GM12864 (cell line): ENCODE measurements around the gene HNRNPUL2.
A peak's percentile ranks its signal among the peaks of the same experiment; 100 is the strongest.

Experiments used
- DNase-seq: peaks from one replicate; pipeline ENCODE4 v3.0.0-alpha.2; 2011; ENCODE audit warnings: low read depth
- H3K4me3 ChIP-seq: 2 replicates; pipeline ENCODE4 v1.5.1; 2011; ENCODE audit warnings: mild to moderate bottlenecking, low read depth, low read length, control low read depth
- TF ChIP-seq, protein P1 (sequence below): IDR thresholded peaks from 2 replicates; pipeline ENCODE4 v1.5.1; 2011; ENCODE audit warnings: low read depth, mild to moderate bottlenecking, moderate library complexity, low read length, control low read depth, inconsistent platforms; ENCODE audit errors: missing control alignments

The HNRNPUL2 gene

DNA sequence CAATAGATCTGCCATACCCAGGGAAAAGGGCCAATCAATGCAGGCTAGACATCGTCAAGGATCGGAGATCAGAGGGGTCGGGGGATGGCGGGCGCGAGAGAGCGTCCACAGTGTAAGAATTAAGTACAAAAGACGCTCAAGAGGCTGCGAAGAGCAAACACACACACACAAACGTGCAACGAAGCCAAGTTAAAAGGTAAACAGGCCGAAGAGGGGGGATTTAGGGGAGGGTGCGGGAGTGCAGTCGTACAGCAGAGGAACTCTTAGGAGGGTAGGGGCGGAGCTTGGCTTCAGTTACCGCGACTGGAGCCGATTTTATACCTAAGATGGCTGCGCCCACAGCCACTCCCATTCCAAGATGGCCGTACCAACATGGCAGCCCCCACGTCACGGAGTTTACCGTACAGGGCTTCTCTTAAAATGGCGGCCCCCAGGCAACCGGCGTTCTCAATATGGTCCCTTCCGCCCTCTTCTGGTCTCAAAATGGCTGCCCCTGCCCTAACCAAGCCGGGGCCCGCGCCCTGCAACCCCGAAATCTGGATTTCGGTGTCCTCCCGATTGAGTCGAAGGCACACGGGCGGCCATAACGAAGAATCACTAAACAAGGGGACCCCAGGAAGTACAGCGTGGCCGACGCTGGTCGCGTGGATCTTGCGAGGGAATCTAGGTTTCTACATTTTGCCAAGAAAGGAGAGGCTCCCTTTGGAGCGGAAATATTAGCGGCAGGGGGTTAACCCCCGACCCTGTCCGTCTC lies 17.8 kb downstream of the HNRNPUL2 start:
- peak overlapping the region; percentile 56 for H3K4me3 ChIP-seq
- DNase-seq, result peak; percentile 95
- TF ChIP-seq, protein P1, sequence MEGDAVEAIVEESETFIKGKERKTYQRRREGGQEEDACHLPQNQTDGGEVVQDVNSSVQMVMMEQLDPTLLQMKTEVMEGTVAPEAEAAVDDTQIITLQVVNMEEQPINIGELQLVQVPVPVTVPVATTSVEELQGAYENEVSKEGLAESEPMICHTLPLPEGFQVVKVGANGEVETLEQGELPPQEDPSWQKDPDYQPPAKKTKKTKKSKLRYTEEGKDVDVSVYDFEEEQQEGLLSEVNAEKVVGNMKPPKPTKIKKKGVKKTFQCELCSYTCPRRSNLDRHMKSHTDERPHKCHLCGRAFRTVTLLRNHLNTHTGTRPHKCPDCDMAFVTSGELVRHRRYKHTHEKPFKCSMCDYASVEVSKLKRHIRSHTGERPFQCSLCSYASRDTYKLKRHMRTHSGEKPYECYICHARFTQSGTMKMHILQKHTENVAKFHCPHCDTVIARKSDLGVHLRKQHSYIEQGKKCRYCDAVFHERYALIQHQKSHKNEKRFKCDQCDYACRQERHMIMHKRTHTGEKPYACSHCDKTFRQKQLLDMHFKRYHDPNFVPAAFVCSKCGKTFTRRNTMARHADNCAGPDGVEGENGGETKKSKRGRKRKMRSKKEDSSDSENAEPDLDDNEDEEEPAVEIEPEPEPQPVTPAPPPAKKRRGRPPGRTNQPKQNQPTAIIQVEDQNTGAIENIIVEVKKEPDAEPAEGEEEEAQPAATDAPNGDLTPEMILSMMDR, result no peak

DNA sequence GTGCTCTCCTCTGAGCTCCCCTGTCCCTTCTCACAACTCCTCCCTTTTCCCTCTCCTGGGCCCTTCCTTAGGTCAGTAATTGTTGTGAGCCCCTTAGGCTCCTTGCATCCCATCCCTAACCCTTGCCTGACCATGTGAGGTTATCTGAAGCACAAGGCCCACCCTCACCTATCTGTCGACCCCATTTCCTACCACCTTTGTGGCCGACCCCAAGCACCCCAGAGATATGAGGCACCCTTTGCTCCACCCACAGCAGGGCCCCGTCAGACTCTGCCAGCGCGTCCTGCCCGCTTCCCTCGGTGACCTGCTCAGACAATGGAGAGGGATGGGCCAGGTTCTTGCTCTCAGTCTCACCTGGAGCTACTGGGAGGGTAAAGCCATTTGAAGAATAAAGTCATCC lies 18.5 kb downstream of the HNRNPUL2 start:
- H3K4me3 ChIP-seq, result peak overlapping the region; percentile 56
- no peak for DNase-seq
- TF ChIP-seq, protein P1, result no peak

DNA sequence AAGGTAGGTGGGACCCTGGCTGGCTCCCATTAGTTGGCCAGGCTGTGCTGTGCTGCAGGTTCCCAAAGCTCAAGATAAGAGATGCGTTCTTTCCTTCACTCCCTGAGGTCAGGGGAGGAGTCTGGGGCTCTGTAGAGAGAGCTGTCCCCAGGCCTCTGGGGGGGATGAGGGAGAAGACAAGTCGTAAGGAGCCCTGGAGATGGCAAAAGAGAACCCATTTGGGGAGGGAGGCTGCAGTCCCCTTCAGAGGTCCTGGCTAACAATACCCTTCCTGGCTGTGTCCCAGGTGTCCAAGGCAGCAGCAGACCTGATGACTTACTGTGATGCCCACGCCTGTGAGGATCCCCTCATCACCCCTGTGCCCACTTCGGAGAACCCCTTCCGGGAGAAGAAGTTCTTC lies 18.9 kb downstream of the HNRNPUL2 start:
- DNase-seq, result no peak
- H3K4me3 ChIP-seq, result peak overlapping the region; percentile 56; the same call in 1 of the 2 replicates
- TF ChIP-seq, protein P1, result no peak

DNA sequence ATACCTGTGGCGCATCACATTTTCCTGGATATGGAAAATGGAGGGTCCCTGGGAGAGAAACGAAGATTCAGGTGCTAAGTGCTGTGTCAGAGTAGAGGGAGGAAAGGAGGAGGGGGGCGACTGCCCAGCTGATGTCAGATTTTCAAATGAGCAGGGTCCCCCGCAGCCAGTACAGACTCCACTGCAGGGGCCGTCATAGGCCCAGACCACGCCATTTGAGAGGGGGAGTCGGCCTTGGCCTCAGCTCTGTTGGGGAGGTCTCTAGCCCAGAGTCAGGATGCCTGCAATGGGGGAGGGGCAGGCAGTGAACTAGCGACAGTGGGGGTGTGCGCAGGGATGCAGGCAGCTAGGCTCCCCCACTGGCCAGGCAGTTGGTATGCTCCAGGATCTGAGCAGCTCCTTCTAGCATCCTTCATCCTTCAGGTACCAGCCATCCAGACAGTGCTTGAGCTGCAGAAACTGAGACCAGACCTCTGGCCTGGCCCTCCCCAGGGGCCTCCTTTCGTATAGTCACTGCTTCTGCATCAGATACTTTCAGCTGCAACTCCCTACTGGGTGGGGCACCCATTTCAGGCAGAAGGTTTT lies 19.9 kb downstream of the HNRNPUL2 start, which contains the start of the genes BSCL2 and GNG3:
Gene BSCL2 (minus strand): TSS at position 148 of the 585 bp plus-strand sequence. CDS start 229 bp downstream, outside the sequence.
Gene GNG3 (plus strand): TSS at position 400 of the 585 bp plus-strand sequence. CDS start 620 bp downstream, outside the sequence.
- no peak for DNase-seq
- TF ChIP-seq, protein P1, result no peak
- H3K4me3 ChIP-seq, result peak within 1 kb of the TSS; percentile 56

DNA sequence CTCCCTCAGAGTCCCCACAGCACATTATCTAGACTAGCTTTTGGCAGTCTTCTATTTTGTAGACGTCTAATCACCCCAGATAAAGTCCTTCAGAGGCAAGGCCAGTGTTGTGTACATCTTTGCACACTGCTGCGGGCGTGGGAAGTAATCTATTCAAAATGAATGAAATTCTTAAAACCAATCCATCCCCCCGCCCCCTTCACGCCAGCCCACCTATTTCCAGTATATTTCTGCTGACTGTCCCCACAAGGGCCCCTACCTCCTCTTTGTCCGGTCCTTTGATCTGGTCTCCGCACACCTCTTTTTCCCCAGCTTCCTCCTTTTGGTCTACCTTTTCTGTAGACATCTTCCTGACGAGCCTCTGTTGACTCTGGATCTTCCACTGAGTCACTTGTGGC lies 20.4 kb downstream of the HNRNPUL2 start:
- no peak for DNase-seq
- TF ChIP-seq, protein P1, result no peak
- H3K4me3 ChIP-seq, result no peak overlapping the region; the same call in 1 of the 2 replicates

DNA sequence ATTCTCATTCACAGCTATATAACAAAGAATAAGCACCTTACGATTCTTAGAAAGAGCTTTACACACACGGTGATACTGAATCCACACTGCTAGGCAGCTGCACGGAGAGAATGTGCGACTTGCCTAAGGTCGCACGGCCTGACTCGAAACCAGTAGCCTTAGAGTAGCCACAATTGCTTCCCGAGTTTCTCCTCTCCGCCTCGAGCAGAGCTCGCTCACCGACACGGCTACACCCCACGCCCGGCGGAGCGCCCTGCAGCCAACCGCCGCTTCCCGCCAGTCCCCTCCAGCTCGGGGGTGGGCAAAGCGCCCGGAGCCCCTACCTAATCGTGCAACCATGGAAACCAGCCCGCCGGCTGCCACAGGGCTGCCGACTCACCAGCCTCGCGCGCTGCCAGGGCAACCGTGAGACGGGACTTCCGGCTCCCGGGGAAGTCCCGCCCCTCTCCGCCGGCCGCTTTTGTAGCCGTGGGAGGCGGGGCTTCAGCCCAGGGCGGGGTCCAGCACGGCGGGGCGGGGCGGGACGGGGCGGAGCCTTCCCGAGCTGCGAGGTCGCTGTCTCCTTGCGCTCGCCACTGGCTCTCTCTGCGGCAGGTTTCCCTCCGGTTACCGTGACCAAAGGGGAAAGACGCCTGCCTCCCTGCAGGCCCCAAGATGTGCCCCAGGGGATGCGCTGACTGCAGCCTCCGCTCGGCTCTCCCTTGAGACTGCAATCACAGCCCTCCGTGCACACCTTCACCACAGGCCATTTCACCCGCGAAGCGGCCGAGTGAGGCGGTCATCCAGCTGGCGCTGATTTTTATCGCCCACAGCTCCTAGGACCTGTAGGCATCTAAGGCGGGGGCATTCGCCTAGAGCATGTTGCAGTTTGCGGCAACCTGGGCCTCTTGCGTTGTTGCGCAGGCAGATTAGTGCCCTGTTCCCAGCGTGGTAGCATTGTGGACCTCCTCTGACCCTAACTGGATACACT lies 21.1 kb downstream of the HNRNPUL2 start:
- TF ChIP-seq, protein P1, result no peak
- peak; percentile 62 for DNase-seq

More for the DNA sequence above, 21.1 kb downstream of the HNRNPUL2 start:
- peak overlapping the region; percentile 67 for H3K4me3 ChIP-seq
